ENCODE measurements around the gene KIF13A.
"Not testable (repeated sequence)": the region's sequence is repeated elsewhere in the genome, so short reads cannot be mapped to it uniquely, and the experiment has no call there.

Gene KIF13A

DNA sequence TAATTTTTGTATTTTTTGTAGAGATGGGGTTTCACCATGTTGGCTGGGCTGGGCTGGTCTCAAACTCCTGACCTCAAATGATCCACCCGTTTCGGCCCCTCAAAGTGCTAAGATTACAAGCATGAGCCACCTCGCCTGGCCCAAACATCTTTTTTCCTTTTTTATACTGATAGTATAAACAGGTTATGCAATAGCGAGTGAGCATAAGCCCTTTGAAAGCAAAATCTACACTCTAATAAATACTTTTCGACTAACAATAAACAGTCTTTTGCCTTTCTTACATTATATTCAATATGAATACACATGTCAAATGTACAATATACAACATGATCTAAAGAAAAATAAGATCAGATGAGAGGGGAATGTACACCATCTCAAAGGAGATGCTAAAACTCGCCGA is 38.7 kb downstream of the KIF13A start:
- Histone ChIP-seq H3K4me1 (ENCODE audit: control insufficient read depth, insufficient read depth, low read length) (peaks cover 22% of the 10 kb centered on the region; the same call in 1 of the 2 replicates), H3K9me3 (ENCODE audit: control insufficient read depth, insufficient read depth, low read length) (no peaks in the 10 kb centered on the region), H3K9ac (ENCODE audit: low read depth, low read length) (no peak overlapping the region), H3K27ac (ENCODE audit: low read depth, low read length) (no peak overlapping the region), H3K36me3 (ENCODE audit: control insufficient read depth, insufficient read depth, low read length) (no peaks in the 10 kb centered on the region; the same call in 1 of the 2 replicates), H3K4me3 (ENCODE audit: low read depth, low read length) (no peak overlapping the region), H3K27me3 (ENCODE audit: control insufficient read depth, insufficient read depth, low read length) (no peaks in the 10 kb centered on the region)

DNA sequence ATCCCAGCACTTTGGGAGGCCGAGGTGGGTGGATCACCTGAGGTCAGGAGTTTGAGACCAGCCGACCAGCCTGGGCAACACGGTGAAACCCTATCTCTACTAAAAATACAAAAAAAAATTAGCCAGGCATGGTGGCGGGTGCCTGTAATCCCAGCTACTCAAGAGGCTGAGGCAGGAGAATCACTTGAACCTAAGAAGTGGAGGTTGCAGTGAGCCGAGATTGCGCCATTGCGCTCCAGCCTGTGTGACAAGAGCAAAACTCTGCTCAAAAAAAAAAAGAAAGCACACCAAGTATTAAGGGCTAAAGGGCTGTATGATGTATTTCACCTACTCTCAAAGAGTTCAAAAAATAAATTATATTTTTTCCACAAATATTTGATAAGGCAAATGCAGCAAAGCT is 39.9 kb downstream of the KIF13A start:
- H3K36me3 ChIP-seq (ENCODE audit: control insufficient read depth, insufficient read depth, low read length); H3K27me3 ChIP-seq (ENCODE audit: control insufficient read depth, insufficient read depth, low read length); H3K9me3 ChIP-seq (ENCODE audit: control insufficient read depth, insufficient read depth, low read length); H3K27ac ChIP-seq (ENCODE audit: low read depth, low read length); H3K9ac ChIP-seq (ENCODE audit: low read depth, low read length); H3K4me3 ChIP-seq (ENCODE audit: low read depth, low read length): not testable (repeated sequence)
- peaks cover 22% of the 10 kb centered on the region; the same call in 1 of the 2 replicates for H3K4me1 ChIP-seq (ENCODE audit: control insufficient read depth, insufficient read depth, low read length)

DNA sequence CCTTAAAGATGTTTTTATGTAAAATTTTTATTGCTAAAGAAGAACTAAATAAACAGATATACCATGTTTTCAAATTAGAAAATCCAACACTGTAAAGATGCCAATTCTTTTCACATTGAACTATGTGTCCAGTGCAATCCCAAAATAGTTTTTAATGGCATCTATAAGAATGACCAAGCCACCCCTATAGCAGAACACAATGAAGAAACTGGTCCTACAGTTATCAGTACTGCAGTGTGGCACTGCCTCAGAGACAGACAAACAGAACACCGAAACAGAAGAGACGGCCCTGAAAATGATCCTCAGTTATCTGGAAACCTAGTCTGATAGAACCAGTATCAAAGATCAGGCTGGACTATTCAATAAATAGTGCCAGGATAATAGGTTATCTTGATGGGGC is 41.9 kb downstream of the KIF13A start:
- Histone ChIP-seq H3K9me3 (ENCODE audit: control insufficient read depth, insufficient read depth, low read length) (no peaks in the 10 kb centered on the region), H3K9ac (ENCODE audit: low read depth, low read length) (no peak overlapping the region), H3K27ac (ENCODE audit: low read depth, low read length) (no peak overlapping the region), H3K36me3 (ENCODE audit: control insufficient read depth, insufficient read depth, low read length) (no peaks in the 10 kb centered on the region), H3K4me3 (ENCODE audit: low read depth, low read length) (no peak overlapping the region), H3K27me3 (ENCODE audit: control insufficient read depth, insufficient read depth, low read length) (no peaks in the 10 kb centered on the region), H3K4me1 (ENCODE audit: control insufficient read depth, insufficient read depth, low read length) (peaks cover 28% of the 10 kb centered on the region; the same call in 1 of the 2 replicates)

DNA sequence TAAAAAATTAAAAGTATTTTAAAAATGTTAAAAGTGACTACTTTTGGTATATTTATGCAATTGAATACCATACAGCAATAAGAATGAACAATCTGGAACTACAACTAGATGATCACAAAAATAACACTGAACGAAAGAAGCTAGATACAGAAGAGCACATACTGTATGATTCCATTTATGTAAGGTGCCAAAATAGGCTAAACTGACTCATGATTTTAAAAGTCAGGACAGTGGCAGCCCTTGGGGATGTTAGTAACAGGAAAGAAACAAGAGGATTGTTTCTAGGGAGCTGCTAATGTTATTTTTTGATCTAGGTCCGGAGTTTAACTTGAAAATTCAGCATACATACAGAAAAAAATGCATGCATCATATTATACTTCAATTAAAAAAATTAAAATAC is 42.3 kb downstream of the KIF13A start:
- Histone ChIP-seq H3K9me3 (ENCODE audit: control insufficient read depth, insufficient read depth, low read length) (no peaks in the 10 kb centered on the region), H3K4me3 (ENCODE audit: low read depth, low read length) (no peak overlapping the region), H3K27me3 (ENCODE audit: control insufficient read depth, insufficient read depth, low read length) (no peaks in the 10 kb centered on the region), H3K4me1 (ENCODE audit: control insufficient read depth, insufficient read depth, low read length) (peaks cover 27% of the 10 kb centered on the region; the same call in 1 of the 2 replicates), H3K36me3 (ENCODE audit: control insufficient read depth, insufficient read depth, low read length) (no peaks in the 10 kb centered on the region), H3K9ac (ENCODE audit: low read depth, low read length) (no peak overlapping the region), H3K27ac (ENCODE audit: low read depth, low read length) (no peak overlapping the region)

DNA sequence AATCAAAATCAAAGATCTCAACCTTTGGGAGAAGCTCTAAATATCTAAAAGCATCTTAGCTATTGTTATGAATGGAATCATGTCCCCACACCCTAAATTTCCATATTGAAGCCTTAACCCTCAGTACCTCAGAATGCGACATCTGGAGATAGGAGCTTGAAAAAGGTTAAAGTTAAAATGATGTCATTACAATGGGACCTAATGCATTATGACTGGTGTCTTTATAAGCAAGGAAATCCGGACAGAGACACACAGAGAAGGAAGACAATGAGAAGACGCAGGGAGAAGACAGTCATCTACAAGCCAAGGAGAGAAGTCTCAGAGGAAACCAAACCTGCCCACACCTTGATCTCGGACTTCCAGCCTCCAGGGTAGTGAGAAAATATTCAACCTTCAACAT is 46.1 kb downstream of the KIF13A start:
- Histone ChIP-seq H3K27me3 (ENCODE audit: control insufficient read depth, insufficient read depth, low read length) (no peaks in the 10 kb centered on the region), H3K4me3 (ENCODE audit: low read depth, low read length) (no peak overlapping the region), H3K4me1 (ENCODE audit: control insufficient read depth, insufficient read depth, low read length) (peaks cover 38% of the 10 kb centered on the region), H3K27ac (ENCODE audit: low read depth, low read length) (no peak overlapping the region), H3K9me3 (ENCODE audit: control insufficient read depth, insufficient read depth, low read length) (no peaks in the 10 kb centered on the region), H3K9ac (ENCODE audit: low read depth, low read length) (no peak overlapping the region), H3K36me3 (ENCODE audit: control insufficient read depth, insufficient read depth, low read length) (no peaks in the 10 kb centered on the region)

DNA sequence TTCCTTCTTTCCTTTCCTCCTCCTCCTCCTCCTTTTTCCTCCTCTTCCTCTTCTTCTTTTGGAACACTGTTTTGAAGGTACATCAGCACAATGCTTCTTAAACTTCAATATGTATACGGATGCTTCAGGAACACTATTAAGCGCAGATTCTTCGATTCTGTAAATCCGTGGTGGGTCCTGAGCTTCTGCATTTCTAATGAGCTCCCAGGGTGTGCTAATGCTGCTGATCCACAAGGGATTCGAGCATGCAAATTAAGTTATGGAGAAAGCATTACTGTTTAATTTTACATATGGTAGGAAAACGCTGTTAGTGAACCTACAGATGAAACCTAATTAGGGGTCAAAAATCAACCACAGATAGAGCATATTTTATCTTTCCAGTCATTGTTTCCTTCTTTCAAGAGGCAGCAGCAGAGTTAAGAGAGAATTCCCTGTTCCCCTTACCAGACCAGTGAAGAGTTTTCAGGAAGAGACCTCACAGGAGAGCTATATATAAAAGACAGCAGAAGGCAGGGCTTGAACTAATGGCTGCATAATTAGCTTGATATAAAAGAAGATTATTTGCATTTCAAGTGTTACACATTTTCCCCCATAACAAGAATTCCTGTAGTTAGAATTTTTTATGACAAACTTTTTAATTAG is 47.2 kb downstream of the KIF13A start:
- no peaks in the 10 kb centered on the region for H3K36me3 ChIP-seq (ENCODE audit: control insufficient read depth, insufficient read depth, low read length)
- H3K27ac ChIP-seq (ENCODE audit: low read depth, low read length): peak overlapping the region; percentile 79
- H3K4me3 ChIP-seq (ENCODE audit: low read depth, low read length): peak overlapping the region; percentile 63
- no peak overlapping the region for H3K9ac ChIP-seq (ENCODE audit: low read depth, low read length)
- no peaks in the 10 kb centered on the region for H3K27me3 ChIP-seq (ENCODE audit: control insufficient read depth, insufficient read depth, low read length)
- peaks cover 46% of the 10 kb centered on the region for H3K4me1 ChIP-seq (ENCODE audit: control insufficient read depth, insufficient read depth, low read length)
- H3K9me3 ChIP-seq (ENCODE audit: control insufficient read depth, insufficient read depth, low read length): no peaks in the 10 kb centered on the region

DNA sequence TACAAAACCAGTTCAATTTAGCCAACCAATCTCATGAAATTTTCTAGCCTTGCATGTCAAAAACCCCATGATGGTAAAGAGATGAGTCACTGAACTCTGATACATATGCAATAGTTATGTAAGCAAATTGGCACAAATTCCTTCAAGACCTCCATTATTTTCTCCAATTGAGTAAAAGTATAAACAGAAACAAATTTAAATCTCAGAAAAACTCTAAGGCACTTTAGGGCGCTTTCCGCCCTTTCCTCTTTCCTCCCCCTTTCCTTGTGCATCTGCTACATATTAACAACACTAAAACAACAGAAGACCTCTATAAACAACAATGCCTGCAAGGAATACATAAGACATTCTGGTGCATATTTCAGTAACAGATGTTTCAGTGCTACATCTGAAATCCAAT is 48.5 kb downstream of the KIF13A start:
- peaks cover 45% of the 10 kb centered on the region for H3K4me1 ChIP-seq (ENCODE audit: control insufficient read depth, insufficient read depth, low read length)
- no peaks in the 10 kb centered on the region for H3K27me3 ChIP-seq (ENCODE audit: control insufficient read depth, insufficient read depth, low read length)
- peak overlapping the region; percentile 63 for H3K4me3 ChIP-seq (ENCODE audit: low read depth, low read length)
- no peaks in the 10 kb centered on the region for H3K9me3 ChIP-seq (ENCODE audit: control insufficient read depth, insufficient read depth, low read length)
- H3K9ac ChIP-seq (ENCODE audit: low read depth, low read length): no peak overlapping the region
- peak overlapping the region; percentile 52 for H3K27ac ChIP-seq (ENCODE audit: low read depth, low read length)
- H3K36me3 ChIP-seq (ENCODE audit: control insufficient read depth, insufficient read depth, low read length): no peaks in the 10 kb centered on the region

DNA sequence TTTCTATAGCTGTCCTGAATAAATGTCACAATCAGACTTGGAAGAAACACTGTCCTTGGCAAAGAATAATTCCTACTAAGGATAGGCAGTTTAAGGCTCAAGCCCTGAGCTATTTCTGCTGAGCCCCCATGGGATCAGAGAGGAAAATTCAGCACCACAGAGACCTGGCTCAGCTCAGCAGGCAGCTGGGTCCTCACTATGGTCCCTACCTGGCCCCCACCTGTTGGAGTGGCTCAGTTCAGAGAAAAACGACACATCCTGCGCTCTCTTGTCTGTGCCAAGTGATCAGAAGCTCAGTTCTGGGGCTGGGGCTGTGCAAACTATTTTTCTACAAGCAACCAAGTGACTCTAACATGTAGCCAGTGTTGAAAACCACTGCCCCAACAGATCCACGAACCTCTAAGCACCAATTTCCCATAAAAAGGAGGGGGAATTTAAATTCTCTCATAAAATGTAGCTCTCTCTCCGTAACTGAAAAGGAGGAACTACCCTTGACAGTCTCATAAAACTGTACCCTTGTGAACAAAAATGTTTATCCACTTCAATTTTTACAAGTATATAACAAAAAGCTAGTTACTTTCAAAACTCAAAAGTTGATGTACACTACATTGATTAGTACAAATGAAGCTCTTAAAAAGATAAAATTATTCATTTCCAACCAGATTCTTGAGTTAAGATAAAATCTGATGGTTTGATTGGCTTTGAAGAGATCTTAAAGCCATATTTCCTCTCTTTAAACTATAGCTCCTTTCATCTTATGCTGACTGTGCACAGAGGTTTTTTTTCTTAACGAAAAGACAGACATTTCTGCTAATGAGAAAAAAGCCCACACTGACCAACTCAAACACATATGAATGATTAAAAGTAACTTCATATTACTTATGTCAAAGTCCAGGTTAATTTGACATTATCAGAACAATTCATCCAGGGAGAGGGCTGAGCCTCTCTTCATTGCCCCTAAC is 52.0 kb downstream of the KIF13A start:
- H3K9ac ChIP-seq (ENCODE audit: low read depth, low read length): no peak overlapping the region
- no peak overlapping the region for H3K4me3 ChIP-seq (ENCODE audit: low read depth, low read length)
- no peaks in the 10 kb centered on the region for H3K9me3 ChIP-seq (ENCODE audit: control insufficient read depth, insufficient read depth, low read length)
- no peaks in the 10 kb centered on the region for H3K36me3 ChIP-seq (ENCODE audit: control insufficient read depth, insufficient read depth, low read length)
- no peak overlapping the region for H3K27ac ChIP-seq (ENCODE audit: low read depth, low read length)
- H3K27me3 ChIP-seq (ENCODE audit: control insufficient read depth, insufficient read depth, low read length): no peaks in the 10 kb centered on the region
- peaks cover 62% of the 10 kb centered on the region for H3K4me1 ChIP-seq (ENCODE audit: control insufficient read depth, insufficient read depth, low read length)

DNA sequence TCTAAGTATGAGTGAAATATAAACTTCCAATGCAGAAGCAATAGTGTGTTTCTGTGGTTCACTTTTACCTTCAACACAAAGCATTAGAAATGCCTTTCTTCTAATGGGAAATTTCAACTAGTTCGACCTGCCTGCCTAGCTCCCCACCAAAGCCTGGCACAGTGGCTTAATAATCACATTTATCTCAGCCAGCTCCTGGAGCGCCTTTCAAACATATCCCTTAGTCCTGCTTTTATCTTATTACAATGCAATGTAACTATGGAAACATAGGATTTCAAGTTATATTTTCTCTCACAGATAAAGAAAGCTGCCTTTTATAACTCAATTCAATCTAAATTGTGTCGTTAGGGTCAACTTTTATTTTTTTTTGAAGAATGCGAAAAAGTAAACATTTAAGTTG is 53.7 kb downstream of the KIF13A start:
- H3K4me1 ChIP-seq (ENCODE audit: control insufficient read depth, insufficient read depth, low read length): peaks cover 56% of the 10 kb centered on the region
- no peak overlapping the region for H3K4me3 ChIP-seq (ENCODE audit: low read depth, low read length)
- H3K27me3 ChIP-seq (ENCODE audit: control insufficient read depth, insufficient read depth, low read length): no peaks in the 10 kb centered on the region
- no peaks in the 10 kb centered on the region for H3K9me3 ChIP-seq (ENCODE audit: control insufficient read depth, insufficient read depth, low read length)
- H3K36me3 ChIP-seq (ENCODE audit: control insufficient read depth, insufficient read depth, low read length): no peaks in the 10 kb centered on the region
- no peak overlapping the region for H3K9ac ChIP-seq (ENCODE audit: low read depth, low read length)
- H3K27ac ChIP-seq (ENCODE audit: low read depth, low read length): no peak overlapping the region

DNA sequence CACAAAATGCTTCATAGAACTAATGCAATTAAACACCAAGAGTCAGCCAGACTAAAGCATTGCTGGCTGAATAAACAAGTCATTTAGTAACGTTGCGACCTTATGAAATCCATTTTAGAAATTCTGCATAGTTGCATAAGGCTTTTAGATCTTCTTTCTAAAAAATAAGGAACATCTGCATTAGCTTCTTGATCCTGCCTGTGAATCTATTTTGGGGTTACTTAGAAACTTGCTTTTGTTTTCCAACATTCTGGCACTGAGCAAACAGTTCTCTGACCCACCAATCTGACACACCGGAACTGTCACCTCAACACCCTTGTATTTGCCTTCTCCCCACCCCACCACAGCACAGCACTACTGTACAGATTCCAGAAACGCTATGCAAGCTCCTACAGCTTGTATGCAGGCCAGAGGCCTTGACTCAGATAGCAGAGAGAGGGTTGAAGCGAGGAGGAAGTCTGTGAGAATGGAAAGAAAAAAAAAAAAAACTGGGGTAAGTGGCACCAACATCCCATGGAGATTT is 55.0 kb downstream of the KIF13A start:
- H3K9me3 ChIP-seq (ENCODE audit: control insufficient read depth, insufficient read depth, low read length): no peaks in the 10 kb centered on the region
- H3K9ac ChIP-seq (ENCODE audit: low read depth, low read length): no peak overlapping the region
- no peak overlapping the region for H3K4me3 ChIP-seq (ENCODE audit: low read depth, low read length)
- no peak overlapping the region for H3K27ac ChIP-seq (ENCODE audit: low read depth, low read length)
- peaks cover 51% of the 10 kb centered on the region for H3K4me1 ChIP-seq (ENCODE audit: control insufficient read depth, insufficient read depth, low read length)
- H3K36me3 ChIP-seq (ENCODE audit: control insufficient read depth, insufficient read depth, low read length): no peaks in the 10 kb centered on the region
- H3K27me3 ChIP-seq (ENCODE audit: control insufficient read depth, insufficient read depth, low read length): no peaks in the 10 kb centered on the region

DNA sequence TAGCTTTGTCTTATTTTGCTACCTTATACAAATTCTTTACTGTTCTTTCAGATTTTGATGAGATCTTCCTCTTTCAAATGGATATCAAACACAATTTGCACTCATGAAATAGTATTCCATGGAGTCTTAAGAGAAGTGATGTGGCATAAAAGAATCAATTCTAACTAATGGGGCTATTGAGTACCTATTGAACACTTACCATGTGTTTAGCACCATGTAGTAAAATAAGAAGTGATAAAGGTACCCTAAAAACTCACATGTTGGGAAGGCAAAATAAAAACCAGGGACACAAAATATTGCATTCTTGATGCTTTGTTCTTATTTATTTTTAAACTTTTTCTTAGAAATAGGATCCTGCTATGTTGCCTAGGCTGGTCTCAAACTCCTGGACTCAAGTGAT is 56.2 kb downstream of the KIF13A start:
- Histone ChIP-seq H3K9ac (ENCODE audit: low read depth, low read length) (no peak overlapping the region), H3K27me3 (ENCODE audit: control insufficient read depth, insufficient read depth, low read length) (no peaks in the 10 kb centered on the region), H3K27ac (ENCODE audit: low read depth, low read length) (peak overlapping the region; percentile 63), H3K36me3 (ENCODE audit: control insufficient read depth, insufficient read depth, low read length) (no peaks in the 10 kb centered on the region), H3K4me3 (ENCODE audit: low read depth, low read length) (no peak overlapping the region), H3K4me1 (ENCODE audit: control insufficient read depth, insufficient read depth, low read length) (peaks cover 46% of the 10 kb centered on the region), H3K9me3 (ENCODE audit: control insufficient read depth, insufficient read depth, low read length) (no peaks in the 10 kb centered on the region)

All from HUES48 (cell line).